Fibroblast of lung (primary cell): ENCODE data around the gene GRIK1. TPM values are rescaled to one million over a fixed set of nuclear protein-coding genes. Genes with fewer than 3 reads are reported as not detected.

Experiments
- DNase-seq, 2 donors: peaks; one replicate each; pipeline versions ENCODE4 v3.0.0 to v3.0.0-alpha.2; 2010; ENCODE audit warnings: low read depth in 2 of 2
- H2AFZ ChIP-seq: 2 replicates; pipeline ENCODE4 v1.5.1; 2012; ENCODE audit warnings: low read length, control low read depth, inconsistent platforms
- H3K27ac ChIP-seq: 2 replicates; pipeline ENCODE4 v1.5.1; 2011; ENCODE audit warnings: low read length, control low read depth; ENCODE audit not compliant: insufficient read depth
- H3K27me3 ChIP-seq: 2 replicates; pipeline ENCODE4 v1.5.1; 2011; ENCODE audit warnings: mild to moderate bottlenecking, low read length; ENCODE audit not compliant: control insufficient read depth, insufficient read depth
- H3K36me3 ChIP-seq: 2 replicates; pipeline ENCODE4 v1.5.1; 2011; ENCODE audit warnings: low read length; ENCODE audit not compliant: control insufficient read depth, insufficient read depth
- H3K4me1 ChIP-seq: 2 replicates; pipeline ENCODE4 v1.5.1; 2011; ENCODE audit warnings: low read length; ENCODE audit not compliant: control insufficient read depth, insufficient read depth; ENCODE audit errors: extremely low read depth
- H3K4me2 ChIP-seq: 2 replicates; pipeline ENCODE4 v1.5.1; 2011; ENCODE audit warnings: low read length, control low read depth; ENCODE audit not compliant: insufficient read depth; ENCODE audit errors: extremely low read depth
- H3K4me3 ChIP-seq, 4 experiments: fragments of 200-600 bp in 1 of 4; sonication (generic) in 1 of 4; replicated peaks in 1 of 4; 2 replicates each; pipeline ENCODE4 v1.5.1; 2011 to 2016; ENCODE audit warnings: low read length in 4 of 4, low read depth in 3 of 4, mild to moderate bottlenecking in 3 of 4, control low read depth in 2 of 4, inconsistent platforms in 1 of 4, mixed read lengths in 1 of 4; ENCODE audit not compliant: insufficient read depth in 1 of 4; ENCODE audit errors: control extremely low read depth in 1 of 4
- H3K79me2 ChIP-seq: 2 replicates; pipeline ENCODE4 v1.5.1; 2012; ENCODE audit warnings: mild to moderate bottlenecking, low read length, inconsistent platforms; ENCODE audit not compliant: control insufficient read depth, insufficient read depth
- H3K9ac ChIP-seq: 2 replicates; pipeline ENCODE4 v1.5.1; 2011; ENCODE audit warnings: mild to moderate bottlenecking, low read length, control low read depth; ENCODE audit not compliant: insufficient read depth
- H3K9me3 ChIP-seq: 2 replicates; pipeline ENCODE4 v1.5.1; 2012; ENCODE audit warnings: low read depth, low read length; ENCODE audit not compliant: control insufficient read depth, insufficient read depth
- H4K20me1 ChIP-seq: 2 replicates; pipeline ENCODE4 v1.5.1; 2011; ENCODE audit warnings: low read length; ENCODE audit not compliant: control insufficient read depth, insufficient read depth; ENCODE audit errors: extremely low read depth
- CTCF ChIP-seq, 2 donors: IDR thresholded peaks in 1 of 2; conservative IDR thresholded peaks in 1 of 2; 1 replicate in 1 of 2; 2 replicates in 1 of 2; pipeline ENCODE4 v1.5.1; 2011 to 2012; ENCODE audit warnings: low read length in 2 of 2, control low read depth in 1 of 2, inconsistent platforms in 1 of 2, low read depth in 1 of 2, mild to moderate bottlenecking in 1 of 2
- EZH2 ChIP-seq: IDR thresholded peaks from 2 replicates; pipeline ENCODE4 v1.5.1; 2012; ENCODE audit warnings: low read length, control low read depth, mild to moderate bottlenecking; ENCODE audit errors: missing control alignments
- polyA plus RNA-seq, 2 donors: library from polyadenylated mRNA; depleted of rRNA in 1 of 2; stranded (reverse) in 1 of 2; unstranded in 1 of 2; fragments of >200 nt; gene quantifications; 2 replicates each; pipeline ENCODE4 v1.2.1, GENCODE V29; 2011 to 2012; ENCODE audit warnings: missing spikeins in 1 of 2
- total RNA-seq: library from RNA; depleted of rRNA; stranded (reverse); fragments of >200 nt; gene quantifications from 2 replicates; pipeline ENCODE4 v1.2.1, GENCODE V29; 2014

Gene GRIK1
- total and polyA plus RNA-seq, 2 donors (not counting 1 experiment from before 2014, with no cell fraction given): not detected

DNA sequence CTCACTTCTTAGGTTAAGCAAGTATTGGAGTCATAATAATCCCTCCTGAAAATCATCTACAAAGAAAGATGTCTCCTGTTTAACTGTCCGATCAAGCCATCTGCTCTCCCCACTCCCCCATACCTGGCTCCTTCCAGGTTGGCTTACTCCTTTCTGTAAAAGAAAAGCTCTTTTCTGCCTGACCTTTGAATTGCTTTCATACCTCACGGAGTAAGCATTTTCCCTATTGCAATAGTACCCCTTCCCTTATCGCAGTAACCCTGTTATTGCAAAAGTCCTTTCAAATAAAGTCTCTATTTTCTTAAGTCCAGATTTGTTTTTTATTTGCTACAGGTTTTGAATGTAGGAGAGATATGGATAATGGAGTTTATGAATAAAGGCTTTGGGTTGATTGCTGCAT, 150.4 kb downstream of the GRIK1 start:
- Histone ChIP-seq H3K79me2 (no peaks in the 10 kb centered on the region), H4K20me1 (no peaks in the 10 kb centered on the region), H3K27ac (no peak overlapping the region), H3K36me3 (no peaks in the 10 kb centered on the region), H3K4me2 (no peak overlapping the region), H3K27me3 (no peaks in the 10 kb centered on the region), H3K4me3 (no peak overlapping the region), H2AFZ (no peak overlapping the region), H3K9me3 (no peaks in the 10 kb centered on the region), H3K4me1 (no peaks in the 10 kb centered on the region), H3K9ac (no peak overlapping the region)
- no peak for DNase-seq
- no peak for TF ChIP-seq CTCF (conservative IDR thresholded peaks at IDR 0.05 in 1 of 2, IDR thresholded peaks at IDR 0.05 in 1 of 2; ENCODE audit: low read depth in 1 of 2, low read length in 2 of 2)
- no peak for TF ChIP-seq EZH2

GRCh38 chr21:29788752-29789151, 151.0 kb downstream of the GRIK1 start:
- Histone ChIP-seq H3K9me3 (no peaks in the 10 kb centered on the region), H3K36me3 (no peaks in the 10 kb centered on the region), H3K9ac (no peak overlapping the region), H3K4me3 (no peak overlapping the region), H2AFZ (no peak overlapping the region), H4K20me1 (no peaks in the 10 kb centered on the region), H3K4me2 (no peak overlapping the region), H3K27ac (no peak overlapping the region), H3K27me3 (no peaks in the 10 kb centered on the region), H3K4me1 (no peaks in the 10 kb centered on the region), H3K79me2 (no peaks in the 10 kb centered on the region)
- TF ChIP-seq EZH2: no peak
- no peak for TF ChIP-seq CTCF (conservative IDR thresholded peaks at IDR 0.05 in 1 of 2, IDR thresholded peaks at IDR 0.05 in 1 of 2; ENCODE audit: low read depth in 1 of 2, low read length in 2 of 2)
- DNase-seq: no peak

DNA sequence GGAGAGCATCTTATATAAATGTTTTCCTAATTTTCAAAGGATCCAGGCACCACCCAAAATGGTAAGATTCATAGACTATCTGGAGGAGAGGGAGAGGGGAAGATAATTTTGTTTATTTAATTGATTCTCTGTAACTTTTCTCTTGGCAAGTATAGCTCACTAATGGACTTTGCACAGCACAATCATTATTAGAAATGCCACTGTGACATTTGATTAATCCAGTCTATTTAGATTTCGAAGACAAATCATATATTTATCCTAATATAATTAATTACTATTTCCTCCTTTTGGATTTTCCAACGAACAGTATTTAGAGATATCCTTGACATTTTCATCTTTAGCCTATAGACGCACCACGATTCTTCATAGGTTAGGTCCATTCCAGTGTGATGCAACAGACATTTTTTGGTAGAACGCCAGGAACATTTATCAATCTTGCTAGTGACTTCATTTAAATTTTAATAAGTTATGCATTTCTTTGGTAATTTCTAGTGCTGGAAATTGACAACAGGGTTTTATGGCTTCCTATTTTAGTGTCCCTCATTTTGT, 152.4 kb downstream of the GRIK1 start:
- H4K20me1 ChIP-seq: no peaks in the 10 kb centered on the region
- H3K36me3 ChIP-seq: no peaks in the 10 kb centered on the region
- H3K79me2 ChIP-seq: no peaks in the 10 kb centered on the region
- H3K9ac ChIP-seq: no peak overlapping the region
- TF ChIP-seq CTCF (conservative IDR thresholded peaks at IDR 0.05 in 1 of 2, IDR thresholded peaks at IDR 0.05 in 1 of 2; ENCODE audit: low read depth in 1 of 2, low read length in 2 of 2) (no peak), EZH2 (no peak)
- H3K4me3 ChIP-seq: no peak overlapping the region
- no peaks in the 10 kb centered on the region for H3K4me1 ChIP-seq
- no peaks in the 10 kb centered on the region for H3K9me3 ChIP-seq
- H3K4me2 ChIP-seq: no peak overlapping the region
- H2AFZ ChIP-seq: no peak overlapping the region
- peak in 1 of 2 donors; percentile 10 for DNase-seq
- no peak overlapping the region for H3K27ac ChIP-seq
- H3K27me3 ChIP-seq: no peaks in the 10 kb centered on the region
